HG03469 (cell line): ENCODE results near the gene STAB2.

ENCODE experiments used
- ATAC-seq: cut with Tn5 transposase; IDR thresholded peaks from one replicate; pipeline ENCODE4 v1.9.1; 2021; ENCODE audit warnings: mild to moderate bottlenecking, moderate library complexity, moderate number of reproducible peaks; ENCODE audit not compliant: unreplicated experiment

Gene STAB2

GRCh38 chr12:103773109-103773910 lies 186.2 kb downstream of the STAB2 start:
- no peak for ATAC-seq

DNA sequence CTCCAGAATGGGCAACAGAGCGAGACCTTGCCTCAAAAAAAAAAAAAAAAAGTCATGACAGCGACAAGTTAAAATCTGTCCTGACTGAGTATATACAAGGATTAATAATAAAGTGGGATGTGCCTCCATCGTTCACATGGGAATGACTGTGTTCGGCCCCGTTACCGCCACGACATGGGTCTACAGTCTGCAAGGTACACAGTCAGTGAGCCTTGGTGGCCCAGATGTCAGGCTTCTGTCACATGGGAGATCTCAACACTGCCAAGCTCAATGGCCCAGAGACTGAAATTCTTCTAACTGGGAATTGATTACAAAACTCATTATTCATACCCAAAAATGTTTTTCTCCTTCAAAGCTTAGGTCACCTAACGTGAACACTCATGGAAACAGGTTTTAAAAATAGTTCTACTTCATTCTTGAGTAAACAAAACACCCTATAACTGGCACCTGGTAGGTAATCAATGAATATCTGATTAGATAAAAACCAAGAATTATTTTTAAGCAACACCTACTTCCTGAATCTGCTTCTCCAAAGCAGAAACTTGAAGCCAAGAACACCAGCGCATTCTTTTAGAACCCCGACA lies 188.0 kb downstream of the STAB2 start:
- no peak for ATAC-seq

- no peak for ATAC-seq
These were observed 191.7 kb downstream of the STAB2 start for GRCh38 chr12:103778781-103779180.

- no peak for ATAC-seq
These were observed 192.5 kb downstream of the STAB2 start for GRCh38 chr12:103779410-103780092.

DNA sequence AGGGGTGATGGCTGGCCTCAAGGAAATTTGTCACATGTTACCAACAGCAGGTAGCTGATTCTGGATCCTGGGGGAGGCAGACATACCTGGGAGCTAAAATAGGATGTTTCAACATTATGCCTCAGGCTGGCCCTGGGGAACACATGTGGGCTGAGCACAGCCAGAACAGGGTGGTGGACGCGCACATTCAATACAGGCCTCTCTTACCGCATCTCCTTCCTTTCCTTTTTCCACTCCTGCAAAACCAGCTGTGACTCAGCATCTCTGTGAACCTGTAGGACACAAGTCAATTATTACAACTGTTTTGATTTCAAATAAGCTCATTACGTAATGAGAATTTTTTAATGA lies 193.0 kb downstream of the STAB2 start:
- no peak for ATAC-seq

DNA sequence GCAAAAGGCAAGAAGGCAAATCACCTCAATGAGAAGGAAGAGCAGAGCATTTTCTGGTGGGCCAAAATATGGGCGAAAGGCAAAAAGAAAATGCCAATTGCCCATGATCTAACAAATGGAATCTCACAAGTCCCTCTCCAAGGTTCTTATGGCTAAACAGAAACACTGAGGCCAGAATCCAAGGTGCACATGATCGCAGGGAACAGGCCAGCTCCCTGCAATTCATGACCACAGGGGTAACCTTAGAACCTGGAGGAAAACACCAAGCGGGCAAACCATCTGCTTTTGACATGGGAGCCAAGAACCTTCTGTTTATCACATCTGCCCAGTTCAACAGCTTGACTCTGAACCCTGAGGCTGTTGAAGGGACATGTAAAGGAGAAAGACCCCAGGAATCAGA lies 193.9 kb downstream of the STAB2 start:
- no peak for ATAC-seq

GRCh38 chr12:103782399-103782798 lies 195.3 kb downstream of the STAB2 start:
- ATAC-seq: no peak

DNA sequence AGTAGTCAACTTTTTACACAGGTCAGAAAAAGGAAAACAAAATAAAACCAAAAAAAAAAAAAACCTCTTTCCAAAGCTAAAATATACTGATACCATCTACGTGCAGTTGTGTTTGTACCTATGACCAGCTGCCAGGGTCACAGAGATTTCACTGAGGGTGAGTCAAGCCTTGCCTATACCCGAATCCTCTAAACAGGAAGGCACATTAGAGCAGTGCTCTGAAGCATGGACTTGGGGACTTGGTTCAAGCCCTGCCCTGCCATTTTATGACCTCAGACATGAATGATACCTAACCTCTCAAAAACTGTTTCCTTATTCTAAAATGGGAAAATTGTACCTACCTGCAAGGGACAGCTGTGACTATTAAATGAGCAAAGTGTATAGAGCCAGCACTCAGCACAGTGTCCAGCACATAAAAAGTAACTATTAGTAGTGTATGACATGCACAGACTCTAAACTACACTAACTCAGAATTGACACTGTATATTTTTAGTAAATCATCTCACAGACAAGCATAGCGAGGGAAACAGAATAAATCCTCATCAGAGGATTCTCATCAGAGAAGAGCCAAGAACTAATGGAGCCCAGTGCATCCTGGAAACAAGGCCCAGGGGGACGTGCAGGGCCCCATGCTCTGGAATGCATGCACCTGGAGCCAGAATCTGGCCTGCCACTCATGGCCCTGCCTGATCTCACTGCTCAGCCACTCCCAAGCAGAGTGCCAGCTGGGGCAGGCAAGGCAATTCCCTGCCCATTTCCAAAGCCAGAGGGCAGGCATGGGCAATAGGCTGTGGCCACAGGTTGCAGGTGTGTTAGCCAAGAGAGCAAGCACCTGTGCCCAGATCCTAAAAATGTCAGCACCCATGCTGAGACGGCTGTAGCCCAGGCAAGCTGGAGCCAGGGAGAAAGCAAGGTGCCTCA lies 196.9 kb downstream of the STAB2 start:
- no peak for ATAC-seq

DNA sequence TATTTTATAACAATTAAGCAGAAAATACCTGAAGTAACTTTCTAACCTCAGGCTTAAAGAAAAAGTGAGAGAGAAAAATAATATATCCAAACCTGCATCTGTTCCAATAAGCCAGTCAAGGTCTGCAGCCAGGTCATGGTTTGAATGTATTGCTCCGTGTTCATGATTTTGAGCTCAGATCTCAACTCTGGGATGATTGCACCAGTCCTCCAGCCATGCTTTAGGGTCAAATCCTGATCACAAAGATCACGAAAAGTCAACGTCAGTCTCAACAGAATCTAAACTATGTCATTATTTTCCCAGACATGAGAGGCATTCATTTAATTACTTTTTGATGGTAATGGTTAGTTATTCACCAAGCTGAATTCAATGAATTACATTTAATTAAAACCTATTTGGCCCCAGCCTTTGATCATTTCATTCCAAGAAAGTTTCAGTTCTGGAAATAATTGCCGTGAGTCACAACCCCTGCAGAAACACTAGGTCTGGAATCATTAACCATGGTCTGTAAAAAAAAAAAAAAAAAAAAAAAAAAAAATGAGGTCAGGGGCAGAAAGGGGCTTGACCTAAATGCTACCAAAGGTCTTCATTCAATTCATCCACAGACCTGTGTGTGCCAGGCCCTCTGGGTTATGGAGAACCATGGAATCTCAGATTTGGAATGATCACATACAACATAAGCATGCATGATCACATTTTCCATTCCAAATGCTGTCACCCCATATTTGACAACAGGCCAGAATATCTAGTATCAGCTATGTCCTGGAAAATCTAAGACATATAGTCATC lies 198.4 kb downstream of the STAB2 start:
- ATAC-seq: no peak

DNA sequence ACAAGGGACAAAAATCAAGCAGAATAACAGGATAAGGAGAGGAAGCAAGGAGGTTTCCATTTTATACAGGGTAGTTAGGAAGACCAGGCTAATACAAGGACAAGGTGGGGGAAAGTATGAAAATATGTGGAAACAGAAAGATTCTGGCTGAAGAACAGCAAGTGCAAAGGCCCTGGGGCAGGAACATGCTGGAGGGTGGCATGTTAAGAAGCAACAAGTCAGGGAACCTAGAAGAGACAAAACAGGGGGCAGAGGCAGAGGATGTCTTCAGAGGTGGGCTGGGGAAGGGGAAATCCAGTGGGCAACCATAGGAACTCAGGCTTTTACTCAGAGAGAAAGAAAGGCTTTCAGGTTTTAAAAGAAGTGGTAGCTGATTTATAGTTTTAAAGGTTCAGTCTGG lies 199.1 kb downstream of the STAB2 start:
- no peak for ATAC-seq

GRCh38 chr12:103791350-103791920 lies 204.4 kb downstream of the STAB2 start:
- ATAC-seq: no peak

DNA sequence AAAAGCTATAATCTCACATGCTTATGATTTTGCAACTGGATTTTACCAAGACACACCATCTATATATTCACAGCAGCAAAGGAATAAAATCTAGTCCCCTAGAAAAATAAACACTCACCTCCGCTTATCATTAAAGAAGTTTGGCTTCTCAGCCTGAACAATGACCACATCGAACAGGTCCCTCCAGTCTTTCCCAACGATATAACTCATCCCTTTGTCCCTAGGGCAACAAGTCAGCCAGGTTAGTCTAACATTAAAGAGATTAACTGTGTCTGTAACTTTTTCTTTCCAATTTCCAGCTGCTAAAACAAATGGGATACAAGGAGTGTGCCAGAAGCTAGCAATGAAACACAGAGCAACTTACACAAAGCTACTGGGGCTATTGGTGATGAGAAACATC lies 206.0 kb downstream of the STAB2 start:
- no peak for ATAC-seq

DNA sequence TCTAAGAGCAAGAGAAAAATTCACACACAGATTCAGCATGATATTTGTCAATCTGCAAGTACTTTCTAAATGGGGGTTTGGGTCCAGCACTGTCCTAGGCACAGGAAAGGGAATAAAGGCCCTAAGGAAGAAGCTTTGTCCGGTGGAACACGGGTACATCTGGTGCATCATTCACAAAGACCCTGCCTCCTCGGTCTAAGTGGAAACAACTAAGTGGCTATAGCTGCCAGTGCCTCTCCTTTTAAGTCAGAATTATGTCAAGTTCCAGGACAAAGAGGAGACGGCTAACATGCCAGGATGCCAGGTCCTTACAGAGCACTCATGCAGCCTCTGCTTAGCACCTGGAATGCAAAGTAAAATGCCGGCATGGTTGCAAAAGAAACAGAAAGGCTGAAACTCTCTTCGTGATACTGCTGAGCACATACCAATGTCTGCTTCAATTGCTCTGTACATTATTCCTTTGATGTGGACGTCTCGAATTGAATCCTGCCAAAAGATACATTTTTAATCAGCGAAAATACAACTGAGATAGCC lies 206.5 kb downstream of the STAB2 start:
- ATAC-seq: no peak

DNA sequence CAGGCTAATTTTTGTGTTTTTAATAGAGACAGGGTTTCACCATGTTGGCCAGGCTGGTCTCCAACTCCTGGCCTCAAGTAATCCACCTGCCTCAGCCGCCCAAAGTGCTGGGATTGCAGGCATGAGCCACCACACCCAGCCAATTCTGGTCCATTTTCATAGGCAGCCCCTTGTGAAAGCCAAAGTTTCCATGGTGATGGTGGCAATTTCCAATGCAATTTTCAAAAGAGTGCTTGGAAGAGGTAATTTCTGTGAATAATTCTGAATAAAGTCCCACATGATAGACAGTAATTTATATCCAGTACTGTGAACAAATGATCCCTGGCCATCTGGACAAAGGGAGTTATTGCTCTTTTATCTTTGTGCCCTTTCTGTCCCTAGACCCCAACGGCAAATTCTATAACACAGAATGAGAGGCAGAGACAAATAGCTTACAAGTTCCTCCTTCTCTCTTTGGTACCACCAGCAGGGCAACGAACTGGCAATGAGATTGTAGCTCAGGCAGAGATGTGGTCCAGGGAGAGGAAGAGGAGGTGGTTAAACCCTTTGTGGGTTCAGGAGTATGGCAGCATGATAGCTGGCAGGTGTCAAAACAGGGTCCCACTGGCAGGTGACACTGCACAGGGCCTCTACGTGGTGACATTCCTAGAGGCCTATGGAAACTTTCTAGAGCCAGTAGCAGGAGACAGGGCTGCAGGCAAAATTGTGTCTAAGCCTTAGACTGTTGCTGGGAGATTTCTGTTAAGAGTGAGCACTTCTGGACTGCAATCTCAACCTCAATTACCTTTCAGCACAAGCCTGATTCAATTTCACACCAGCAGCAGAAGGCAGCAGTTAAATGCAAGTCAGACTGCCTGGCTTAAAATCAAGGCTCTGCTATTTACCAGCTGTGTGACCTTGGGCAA lies 207.5 kb downstream of the STAB2 start:
- no peak for ATAC-seq

DNA sequence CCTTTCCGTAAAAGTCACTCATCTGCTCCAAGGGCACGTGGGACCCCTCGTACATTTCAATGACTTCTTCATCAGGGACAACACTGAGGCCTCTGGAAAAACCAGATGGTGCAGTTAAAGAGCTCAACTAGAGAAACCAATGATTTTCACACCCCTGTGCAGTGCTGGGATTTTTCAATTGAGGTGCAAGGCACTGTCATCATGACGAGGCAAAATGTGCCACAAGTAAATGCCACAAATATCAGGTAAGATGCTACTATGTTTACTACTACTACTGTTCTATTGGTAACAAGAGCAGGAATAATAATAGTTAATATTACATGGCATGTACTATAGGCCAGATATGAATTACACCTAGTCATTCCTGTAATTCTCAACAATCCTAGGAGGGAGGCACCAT lies 211.5 kb downstream of the STAB2 start:
- no peak for ATAC-seq

DNA sequence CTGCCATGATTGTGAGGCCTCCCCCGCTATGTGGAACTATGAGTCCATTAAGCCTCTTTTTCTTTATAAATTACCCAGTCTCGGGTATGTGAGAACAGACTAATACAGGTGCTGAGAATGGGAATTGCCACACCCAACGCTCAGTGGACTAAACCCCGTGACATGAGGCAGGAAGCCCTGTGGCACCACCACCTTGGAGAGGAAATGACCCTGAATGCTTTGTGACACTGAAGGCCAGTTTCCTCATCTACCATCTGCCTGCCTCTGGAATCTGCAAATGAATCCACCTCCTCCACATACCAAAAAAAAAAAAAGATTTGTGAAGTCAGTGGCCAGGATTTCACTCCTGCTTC lies 212.4 kb downstream of the STAB2 start:
- no peak for ATAC-seq

GRCh38 chr12:103799857-103800771 lies 213.0 kb downstream of the STAB2 start:
- ATAC-seq: no peak
